DOHH2 (cell line): ENCODE measurements around the gene TRPV4.

Experiments
- H3F3A ChIP-seq: fragments of 200-600 bp; sonication (generic), shearing (Covaris generic); 2 replicates; pipeline ENCODE4 v1.6.0; 2016; ENCODE audit warnings: antibody characterized with exemption, mild to moderate bottlenecking; ENCODE audit not compliant: control insufficient read depth, insufficient read depth
- H3K27ac ChIP-seq: fragments of 200-600 bp; sonication (generic); 2 replicates; pipeline ENCODE4 v1.5.1; 2014; ENCODE audit warnings: low read depth, mild to moderate bottlenecking, low read length, moderate library complexity
- H3K27me3 ChIP-seq: fragments of 200-600 bp; sonication (generic); 2 replicates; pipeline ENCODE4 v1.6.1; 2014; ENCODE audit warnings: mild to moderate bottlenecking, low read length, mixed read lengths; ENCODE audit not compliant: control insufficient read depth
- H3K36me3 ChIP-seq: fragments of 200-600 bp; sonication (generic); 2 replicates; pipeline ENCODE4 v1.6.1; 2014; ENCODE audit warnings: mild to moderate bottlenecking, low read length, moderate library complexity, mixed read lengths; ENCODE audit not compliant: control insufficient read depth
- H3K4me1 ChIP-seq: fragments of 200-600 bp; sonication (generic); 2 replicates; pipeline ENCODE4 v1.6.1; 2014; ENCODE audit warnings: mild to moderate bottlenecking, low read length, mixed read lengths; ENCODE audit not compliant: control insufficient read depth
- H3K4me2 ChIP-seq: fragments of 200-600 bp; sonication (generic); 2 replicates; pipeline ENCODE4 v1.6.0; 2014; ENCODE audit warnings: mild to moderate bottlenecking, low read length, moderate library complexity
- H3K4me3 ChIP-seq: fragments of 200-600 bp; sonication (generic); 2 replicates; pipeline ENCODE4 v1.5.1; 2014; ENCODE audit warnings: mild to moderate bottlenecking, low read length, mixed read lengths
- H3K79me2 ChIP-seq: fragments of 200-600 bp; sonication (generic); 2 replicates; pipeline ENCODE4 v1.6.1; 2014; ENCODE audit warnings: mild to moderate bottlenecking, low read length, mixed read lengths; ENCODE audit not compliant: control insufficient read depth
- H3K9me2 ChIP-seq: fragments of 200-600 bp; sonication (generic); replicated peaks from 2 replicates; pipeline ENCODE4 v1.6.1; 2014; ENCODE audit warnings: mild to moderate bottlenecking, low read length, mixed read lengths; ENCODE audit not compliant: control insufficient read depth
- H3K9me3 ChIP-seq: fragments of 200-600 bp; sonication (generic); 2 replicates; pipeline ENCODE4 v1.6.1; 2014; ENCODE audit warnings: antibody characterized with exemption, low read length, mixed read lengths; ENCODE audit not compliant: control insufficient read depth, insufficient read depth
- H4K20me1 ChIP-seq: fragments of 200-600 bp; sonication (generic); 2 replicates; pipeline ENCODE4 v1.6.0; 2014; ENCODE audit warnings: low read depth, mild to moderate bottlenecking, antibody characterized with exemption, low read length, moderate library complexity; ENCODE audit not compliant: control insufficient read depth, insufficient read depth
- CTCF ChIP-seq: fragments of 200-600 bp; sonication (generic); IDR thresholded peaks from one replicate; pipeline ENCODE4 v1.5.1; 2014; ENCODE audit warnings: antibody characterized with exemption, mild to moderate bottlenecking, low read depth, low read length; ENCODE audit not compliant: poor library complexity, severe bottlenecking
- EZH2phosphoT487 ChIP-seq: fragments of 200-600 bp; sonication (generic); IDR thresholded peaks from 2 replicates; pipeline ENCODE4 v1.6.1; 2017; ENCODE audit warnings: borderline replicate concordance, mild to moderate bottlenecking, antibody characterized with exemption, low read length, moderate library complexity, mixed read lengths

Gene TRPV4

DNA sequence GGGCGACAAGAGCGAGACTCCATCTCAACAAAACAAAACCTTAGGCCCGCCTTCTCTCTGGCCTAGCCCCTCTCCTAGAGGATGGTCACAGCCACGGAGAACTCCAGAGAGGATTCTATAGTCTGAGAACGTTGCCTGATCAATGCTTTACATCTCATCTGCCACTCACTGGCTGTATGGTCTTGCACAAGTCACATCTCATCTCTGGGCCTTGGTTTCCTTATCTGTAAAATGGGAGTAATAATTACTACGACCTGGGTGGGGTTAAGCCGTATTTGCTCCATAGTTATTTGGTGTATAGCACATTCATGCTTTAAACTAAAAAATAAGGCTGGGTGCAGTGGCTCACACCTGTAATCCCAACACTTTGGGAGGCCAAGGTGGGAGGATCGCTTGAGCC, 8.5 kb downstream of the TRPV4 start:
- no peak for TF ChIP-seq EZH2phosphoT487
- TF ChIP-seq CTCF: no peak
- H3F3A ChIP-seq: no peaks in the 10 kb centered on the region
- no peak overlapping the region for H3K4me3 ChIP-seq
- no peaks in the 10 kb centered on the region for H3K4me1 ChIP-seq
- no peak overlapping the region for H3K27ac ChIP-seq
- H3K79me2 ChIP-seq: no peaks in the 10 kb centered on the region
- no peaks in the 10 kb centered on the region for H3K36me3 ChIP-seq
- H4K20me1 ChIP-seq: no peaks in the 10 kb centered on the region
- H3K9me3 ChIP-seq: no peaks in the 10 kb centered on the region
- no peaks in the 10 kb centered on the region for H3K9me2 ChIP-seq
- H3K4me2 ChIP-seq: no peak overlapping the region
- peaks cover 9% of the 10 kb centered on the region for H3K27me3 ChIP-seq

GRCh38 chr12:109822951-109823411, 10.2 kb downstream of the TRPV4 start:
- H3F3A ChIP-seq: no peaks in the 10 kb centered on the region
- H3K9me2 ChIP-seq: no peaks in the 10 kb centered on the region
- no peak overlapping the region for H3K27ac ChIP-seq
- H3K4me1 ChIP-seq: no peaks in the 10 kb centered on the region
- no peaks in the 10 kb centered on the region for H3K79me2 ChIP-seq
- no peaks in the 10 kb centered on the region for H3K36me3 ChIP-seq
- peaks cover 6% of the 10 kb centered on the region for H3K27me3 ChIP-seq
- H3K4me3 ChIP-seq: no peak overlapping the region
- no peaks in the 10 kb centered on the region for H4K20me1 ChIP-seq
- TF ChIP-seq EZH2phosphoT487: no peak
- no peak for TF ChIP-seq CTCF
- H3K9me3 ChIP-seq: no peaks in the 10 kb centered on the region
- H3K4me2 ChIP-seq: no peak overlapping the region

- no peak overlapping the region for H3K4me2 ChIP-seq
- no peaks in the 10 kb centered on the region for H3K79me2 ChIP-seq
- TF ChIP-seq EZH2phosphoT487 (no peak), CTCF (no peak)
- H3K9me2 ChIP-seq: no peaks in the 10 kb centered on the region
- no peaks in the 10 kb centered on the region for H3F3A ChIP-seq
- no peak overlapping the region for H3K4me3 ChIP-seq
- no peaks in the 10 kb centered on the region for H3K36me3 ChIP-seq
- no peaks in the 10 kb centered on the region for H3K4me1 ChIP-seq
- peaks cover 6% of the 10 kb centered on the region for H3K27me3 ChIP-seq
- H3K9me3 ChIP-seq: no peaks in the 10 kb centered on the region
- no peak overlapping the region for H3K27ac ChIP-seq
- no peaks in the 10 kb centered on the region for H4K20me1 ChIP-seq
These were observed 10.8 kb downstream of the TRPV4 start for GRCh38 chr12:109822416-109822815.
